Measurements from ENCODE around the gene DNAH14.

- no peak for TF ChIP-seq CTCF (IDR thresholded peaks at IDR 0.05; ENCODE audit: low read length)
- no peak for TF ChIP-seq EZH2 (optimal IDR thresholded peaks at IDR 0.05; ENCODE audit: low read depth, low read length)
- no peak for TF ChIP-seq EZH2phosphoT487 (IDR thresholded peaks at IDR 0.05; ENCODE audit: low read length)
These were observed 8.1 kb upstream of the DNAH14 start for GRCh38 chr1:224921354-224921753.

Data from MM.1S (cell line).